ENCODE results near the gene C13orf46. TPM values are rescaled to one million over a fixed set of nuclear protein-coding genes. Genes with fewer than 3 reads are reported as not detected.

C13orf46 gene
- polyA plus RNA-seq, 2 of the 4 experiments (the other 2 are of a cell fraction), result 0.05 to 0.13 TPM

- TF ChIP-seq, protein P1, sequence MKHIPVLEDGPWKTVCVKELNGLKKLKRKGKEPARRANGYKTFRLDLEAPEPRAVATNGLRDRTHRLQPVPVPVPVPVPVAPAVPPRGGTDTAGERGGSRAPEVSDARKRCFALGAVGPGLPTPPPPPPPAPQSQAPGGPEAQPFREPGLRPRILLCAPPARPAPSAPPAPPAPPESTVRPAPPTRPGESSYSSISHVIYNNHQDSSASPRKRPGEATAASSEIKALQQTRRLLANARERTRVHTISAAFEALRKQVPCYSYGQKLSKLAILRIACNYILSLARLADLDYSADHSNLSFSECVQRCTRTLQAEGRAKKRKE (CRISPR knock-in tag; IDR thresholded peaks at IDR 0.05; ENCODE audit: low read depth), result no peak
- 0 out of 2 replicates have a peak, but pooled peaks have one; percentile 14 for TF ChIP-seq MAX (IDR thresholded peaks at IDR 0.05)
- TF ChIP-seq RCOR1 (IDR thresholded peaks at IDR 0.05; ENCODE audit: low read depth, low read length), result no peak
- TF ChIP-seq HOXB13 (CRISPR knock-in tag; IDR thresholded peaks at IDR 0.05; ENCODE audit: low read depth), result no peak
- no peak for TF ChIP-seq CHD4 (IDR thresholded peaks at IDR 0.05; ENCODE audit: borderline replicate concordance)
Measured at GRCh38 chr13:113904411-113904810, 69.5 kb downstream of the C13orf46 start (continued).

GRCh38 chr13:113903912-113904311 lies 70.0 kb downstream of the C13orf46 start:
- H3K4me2 ChIP-seq, result no peak overlapping the region

More at GRCh38 chr13:113903912-113904311, 70.0 kb downstream of the C13orf46 start:
- ChIA-PET CTCF (interaction anchor here (0.7 kb wide), 1 partner anchor 90 kb away, joined by 3 read pairs; no protein-coding TSS in a partner anchor), POLR2A (no interaction called here)
- no peak for DNase-seq (ENCODE audit: low read depth in 1 of 2, low spot score in 1 of 2)
- ATAC-seq, result no peak
- 84% methylated on average over 9 of the region's 9 CpGs for WGBS (ENCODE audit: missing lambda C conversion rate)
- no peaks in the 10 kb centered on the region for H3K4me1 ChIP-seq
- FAIRE-seq, result no peak
- no peaks in the 10 kb centered on the region for H3K9me3 ChIP-seq
- no peak overlapping the region for H3K4me3 ChIP-seq
- no peak overlapping the region for H3K27ac ChIP-seq
- TF ChIP-seq HDAC2 (IDR thresholded peaks at IDR 0.05) (no peak), ELK1 (IDR thresholded peaks at IDR 0.05; ENCODE audit: low read depth, low read length) (no peak), ZNF302 (CRISPR knock-in tag; IDR thresholded peaks at IDR 0.05) (no peak)

Other genes starting within 250 kb of the C13orf46 start
- 0.30 and 0.54 TPM in 2 replicates for gene TMEM255B, start 214.8 kb downstream of the C13orf46 start, polyA plus RNA-seq (2011; rRNA removed)
- gene TMEM255B, start 214.8 kb downstream of the C13orf46 start, polyA plus RNA-seq (2017; fragmentation: RNase III; extraction: RNeasy Plus Mini Kit Qiagen cat#74134 plus additional on column Dnase treatment), result 0.28 to 1.1 TPM (median 1.1 TPM) in 3 replicates
- 3.5 and 4.3 TPM in 2 replicates for gene GAS6, start 110.0 kb downstream of the C13orf46 start, polyA plus RNA-seq (2011; rRNA removed)
- 4.8 to 6.5 TPM (median 5.7 TPM) in 3 replicates for gene GAS6, start 110.0 kb downstream of the C13orf46 start, polyA plus RNA-seq (2017; fragmentation: RNase III; extraction: RNeasy Plus Mini Kit Qiagen cat#74134 plus additional on column Dnase treatment)
- 4.3 TPM in 2 replicates for gene RASA3, start 158.5 kb upstream of the C13orf46 start, polyA plus RNA-seq (2011; rRNA removed)
- gene RASA3, start 158.5 kb upstream of the C13orf46 start, polyA plus RNA-seq (2017; fragmentation: RNase III; extraction: RNeasy Plus Mini Kit Qiagen cat#74134 plus additional on column Dnase treatment), result 6.6 to 7.6 TPM (median 6.7 TPM) in 3 replicates
- not detected in 2 replicates for gene CFAP97D2, start 205.2 kb upstream of the C13orf46 start, polyA plus RNA-seq (2011; rRNA removed)
- not detected in 3 replicates for gene CFAP97D2, start 205.2 kb upstream of the C13orf46 start, polyA plus RNA-seq (2017; fragmentation: RNase III; extraction: RNeasy Plus Mini Kit Qiagen cat#74134 plus additional on column Dnase treatment)